ENCODE data around the gene PCSK1N.

Gene PCSK1N

DNA sequence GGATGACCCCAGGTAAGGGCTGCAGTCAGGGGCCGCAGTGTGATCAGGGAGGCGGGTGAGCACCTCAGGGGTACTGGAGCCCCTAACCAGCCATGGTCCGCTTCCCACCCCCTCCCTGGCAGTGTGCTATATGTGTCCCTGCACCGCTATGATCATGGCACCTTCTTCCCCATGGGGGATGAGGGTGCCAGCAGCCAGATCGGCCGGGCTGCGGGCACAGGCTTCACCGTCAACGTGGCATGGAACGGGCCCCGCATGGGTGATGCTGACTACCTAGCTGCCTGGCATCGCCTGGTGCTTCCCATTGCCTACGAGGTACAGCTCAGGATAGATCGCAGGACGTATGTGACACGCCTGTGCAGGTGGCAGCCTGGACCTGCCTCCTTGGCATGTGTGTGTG, 17.3 kb downstream of the PCSK1N start:
- DNase-seq (ENCODE audit: extremely low read depth, low read depth), result no peak
- TF ChIP-seq CTCF (IDR thresholded peaks at IDR 0.05; ENCODE audit: low read depth, low read length), result no peak

GRCh38 chrX:48816014-48816810, 19.2 kb downstream of the PCSK1N start:
- no peak for TF ChIP-seq CTCF (IDR thresholded peaks at IDR 0.05; ENCODE audit: low read depth, low read length)
- DNase-seq (ENCODE audit: extremely low read depth, low read depth), result no peak

DNA sequence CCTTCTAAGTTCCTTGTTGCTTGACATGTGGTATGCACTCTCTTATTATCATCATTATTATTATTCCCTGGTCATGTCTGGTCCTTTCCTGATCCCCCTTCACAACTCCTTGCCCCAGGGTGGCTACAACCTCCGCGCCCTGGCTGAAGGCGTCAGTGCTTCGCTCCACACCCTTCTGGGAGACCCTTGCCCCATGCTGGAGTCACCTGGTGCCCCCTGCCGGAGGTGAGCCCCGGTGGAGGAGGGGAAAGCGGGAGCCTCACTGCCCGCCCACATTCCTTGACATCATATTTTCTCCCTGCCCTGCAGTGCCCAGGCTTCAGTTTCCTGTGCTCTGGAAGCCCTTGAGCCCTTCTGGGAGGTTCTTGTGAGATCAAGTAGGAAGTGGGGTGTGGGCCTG, 20.1 kb downstream of the PCSK1N start:
- no peak for DNase-seq (ENCODE audit: extremely low read depth, low read depth)
- no peak for TF ChIP-seq CTCF (IDR thresholded peaks at IDR 0.05; ENCODE audit: low read depth, low read length)

GRCh38 chrX:48814722-48815121, 20.7 kb downstream of the PCSK1N start:
- TF ChIP-seq CTCF (IDR thresholded peaks at IDR 0.05; ENCODE audit: low read depth, low read length), result no peak
- no peak for DNase-seq (ENCODE audit: extremely low read depth, low read depth)

DNA sequence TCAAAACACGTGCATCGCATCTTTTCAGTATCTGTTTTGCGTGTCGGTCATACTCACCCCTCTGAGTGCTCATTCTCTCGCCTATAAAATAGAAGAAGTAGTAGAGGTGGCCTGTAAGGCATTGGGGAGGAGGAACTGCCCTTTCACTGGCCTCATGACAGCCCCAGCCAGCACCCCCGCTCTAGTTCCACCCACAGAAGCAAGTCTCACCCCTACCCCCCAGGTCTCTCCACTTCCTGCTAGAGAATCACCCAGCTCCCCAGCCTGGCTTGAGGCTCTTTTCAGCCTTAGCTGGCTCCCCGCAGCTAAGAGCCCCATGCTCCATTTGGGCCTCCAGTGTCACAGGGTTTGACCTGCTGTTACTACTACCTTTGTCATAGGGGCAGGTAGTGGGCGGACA, 21.8 kb downstream of the PCSK1N start:
- no peak for TF ChIP-seq CTCF (IDR thresholded peaks at IDR 0.05; ENCODE audit: low read depth, low read length)
- DNase-seq (ENCODE audit: extremely low read depth, low read depth), result no peak

- TF ChIP-seq CTCF (IDR thresholded peaks at IDR 0.05; ENCODE audit: low read depth, low read length), result no peak
- no peak for DNase-seq (ENCODE audit: extremely low read depth, low read depth)
These were observed 29.3 kb downstream of the PCSK1N start for GRCh38 chrX:48806081-48806480.

DNA sequence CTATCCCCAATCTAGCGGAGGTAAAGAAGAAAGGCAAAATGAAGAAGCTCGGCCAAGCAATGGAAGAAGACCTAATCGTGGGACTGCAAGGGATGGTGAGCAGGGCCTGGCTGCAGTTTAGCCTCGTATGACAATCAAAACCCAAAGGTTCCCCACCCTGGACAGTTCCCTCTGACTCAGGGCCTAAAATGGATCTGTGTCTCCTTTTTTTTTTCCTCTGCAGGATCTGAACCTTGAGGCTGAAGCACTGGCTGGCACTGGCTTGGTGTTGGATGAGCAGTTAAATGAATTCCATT, 32.6 kb downstream of the PCSK1N start:
- no peak for TF ChIP-seq CTCF (IDR thresholded peaks at IDR 0.05; ENCODE audit: low read depth, low read length)
- DNase-seq (ENCODE audit: extremely low read depth, low read depth), result no peak

Data from AG09319 (cell line).